ENCODE results near the gene LAMC2. TPM values are rescaled to one million over a fixed set of nuclear protein-coding genes. Genes with fewer than 3 reads are reported as not detected.

Gene LAMC2
- total and polyA plus RNA-seq, 9 of the 15 experiments (the other 6 are each of a cell fraction or from before 2014, with no cell fraction given): 0.02 to 0.03 TPM; not detected in 7

DNA sequence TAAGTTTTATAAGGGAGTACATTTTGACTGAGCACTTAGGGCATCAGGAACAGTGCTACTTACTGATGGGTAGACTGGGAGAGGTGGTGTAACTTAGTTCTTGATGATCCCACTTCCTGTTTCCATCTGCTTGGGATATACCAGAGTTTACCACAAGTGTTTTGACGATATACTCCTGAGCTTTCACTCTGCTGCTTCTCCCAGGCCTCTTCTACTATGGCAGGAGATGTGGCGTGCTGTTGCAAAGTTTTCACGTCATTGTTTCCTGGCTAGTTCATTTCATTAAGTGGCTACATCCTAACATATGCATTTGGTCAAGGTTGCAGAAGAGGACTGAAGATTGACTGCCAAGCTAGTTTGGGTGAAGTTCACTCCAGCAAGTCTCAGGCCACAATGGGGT is 41.3 kb upstream of the LAMC2 start:
- Histone ChIP-seq H3K9ac (ENCODE audit: insufficient read depth in 1 of 2, low read depth in 2 of 2, low read length in 2 of 2) (no peak overlapping the region), H3K4me1 (replicated peaks in 1 of 2; ENCODE audit: control insufficient read depth in 2 of 2, insufficient read depth in 2 of 2, low read length in 2 of 2) (no peaks in the 10 kb centered on the region), H3K9me3 (replicated peaks; ENCODE audit: control insufficient read depth, insufficient read depth, low read depth, low read length) (no peaks in the 10 kb centered on the region), H3K4me3 (no peak overlapping the region), H3K27ac (ENCODE audit: extremely low read depth, low read depth, low read length) (no peak overlapping the region), H3K9me1 (ENCODE audit: control insufficient read depth, insufficient read depth, low read length) (no peaks in the 10 kb centered on the region), H3K4me2 (ENCODE audit: insufficient read depth, low read length) (no peak overlapping the region), H3K36me3 (ENCODE audit: control insufficient read depth, insufficient read depth, low read length) (no peaks in the 10 kb centered on the region), H3K79me2 (ENCODE audit: control insufficient read depth, insufficient read depth, low read length) (no peaks in the 10 kb centered on the region), H2AFZ (ENCODE audit: low read depth, low read length) (no peak overlapping the region), H3K27me3 (ENCODE audit: control insufficient read depth in 2 of 2, insufficient read depth in 2 of 2, low read length in 2 of 2) (peaks cover 0 to 6% of the 10 kb centered on the region in 2 experiments; a peak in 3 of 5 replicates), H4K20me1 (replicated peaks; ENCODE audit: control insufficient read depth, insufficient read depth, low read length) (no peaks in the 10 kb centered on the region)
- CTCF ChIA-PET (ENCODE audit: low intra/inter-chr PET ratio): no interaction called here
- 2% methylated on average over 3 of the region's 3 CpGs for WGBS (ENCODE audit: insufficient coverage, low coverage, missing lambda C conversion rate)
- intact Hi-C loops (cut with micrococcal nuclease) (no loop called here), in situ Hi-C loops (cut with MboI) (no loop called here)
- no peak for DNase-seq (ENCODE audit: extremely low read depth in 1 of 4, low spot score in 3 of 4)
- BruUV-seq (replicated peaks): no TSS peak
- no peak for ATAC-seq
- POLR2A ChIA-PET: no interaction called here
- TF ChIP-seq ADNP (tag; IDR thresholded peaks at IDR 0.05) (no peak), NFYB (IDR thresholded peaks at IDR 0.05; ENCODE audit: extremely low read depth, insufficient read length) (no peak), DDX20 (tag; IDR thresholded peaks at IDR 0.05; ENCODE audit: low read depth) (no peak), ZNF239 (CRISPR knock-in tag; IDR thresholded peaks at IDR 0.05) (no peak), SPI1 (IDR thresholded peaks at IDR 0.05; ENCODE audit: borderline replicate concordance, low read depth, low read length) (peak; percentile 55; the same call in 1 of the 2 replicates), SRSF9 (IDR thresholded peaks at IDR 0.05; ENCODE audit: borderline replicate concordance, low read depth, low read length) (no peak), CREB1 (IDR thresholded peaks at IDR 0.05) (no peak), CREB1 (CRISPR knock-in tag; IDR thresholded peaks at IDR 0.05) (no peak)
- TF ChIP-seq, protein P1, sequence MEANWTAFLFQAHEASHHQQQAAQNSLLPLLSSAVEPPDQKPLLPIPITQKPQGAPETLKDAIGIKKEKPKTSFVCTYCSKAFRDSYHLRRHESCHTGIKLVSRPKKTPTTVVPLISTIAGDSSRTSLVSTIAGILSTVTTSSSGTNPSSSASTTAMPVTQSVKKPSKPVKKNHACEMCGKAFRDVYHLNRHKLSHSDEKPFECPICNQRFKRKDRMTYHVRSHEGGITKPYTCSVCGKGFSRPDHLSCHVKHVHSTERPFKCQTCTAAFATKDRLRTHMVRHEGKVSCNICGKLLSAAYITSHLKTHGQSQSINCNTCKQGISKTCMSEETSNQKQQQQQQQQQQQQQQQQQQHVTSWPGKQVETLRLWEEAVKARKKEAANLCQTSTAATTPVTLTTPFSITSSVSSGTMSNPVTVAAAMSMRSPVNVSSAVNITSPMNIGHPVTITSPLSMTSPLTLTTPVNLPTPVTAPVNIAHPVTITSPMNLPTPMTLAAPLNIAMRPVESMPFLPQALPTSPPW (CRISPR knock-in tag; IDR thresholded peaks at IDR 0.05): no peak
- TF ChIP-seq, protein P2, sequence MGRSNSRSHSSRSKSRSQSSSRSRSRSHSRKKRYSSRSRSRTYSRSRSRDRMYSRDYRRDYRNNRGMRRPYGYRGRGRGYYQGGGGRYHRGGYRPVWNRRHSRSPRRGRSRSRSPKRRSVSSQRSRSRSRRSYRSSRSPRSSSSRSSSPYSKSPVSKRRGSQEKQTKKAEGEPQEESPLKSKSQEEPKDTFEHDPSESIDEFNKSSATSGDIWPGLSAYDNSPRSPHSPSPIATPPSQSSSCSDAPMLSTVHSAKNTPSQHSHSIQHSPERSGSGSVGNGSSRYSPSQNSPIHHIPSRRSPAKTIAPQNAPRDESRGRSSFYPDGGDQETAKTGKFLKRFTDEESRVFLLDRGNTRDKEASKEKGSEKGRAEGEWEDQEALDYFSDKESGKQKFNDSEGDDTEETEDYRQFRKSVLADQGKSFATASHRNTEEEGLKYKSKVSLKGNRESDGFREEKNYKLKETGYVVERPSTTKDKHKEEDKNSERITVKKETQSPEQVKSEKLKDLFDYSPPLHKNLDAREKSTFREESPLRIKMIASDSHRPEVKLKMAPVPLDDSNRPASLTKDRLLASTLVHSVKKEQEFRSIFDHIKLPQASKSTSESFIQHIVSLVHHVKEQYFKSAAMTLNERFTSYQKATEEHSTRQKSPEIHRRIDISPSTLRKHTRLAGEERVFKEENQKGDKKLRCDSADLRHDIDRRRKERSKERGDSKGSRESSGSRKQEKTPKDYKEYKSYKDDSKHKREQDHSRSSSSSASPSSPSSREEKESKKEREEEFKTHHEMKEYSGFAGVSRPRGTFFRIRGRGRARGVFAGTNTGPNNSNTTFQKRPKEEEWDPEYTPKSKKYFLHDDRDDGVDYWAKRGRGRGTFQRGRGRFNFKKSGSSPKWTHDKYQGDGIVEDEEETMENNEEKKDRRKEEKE (IDR thresholded peaks at IDR 0.05; ENCODE audit: borderline replicate concordance in 1 of 2, control insufficient read depth in 1 of 2, low read depth in 2 of 2, low read length in 1 of 2): no peak
- FAIRE-seq: peak; percentile 11
